ENCODE measurements around the gene CNGB1.
"Not testable (repeated sequence)": the region's sequence is repeated elsewhere in the genome, so short reads cannot be mapped to it uniquely, and the experiment has no call there.

DNA sequence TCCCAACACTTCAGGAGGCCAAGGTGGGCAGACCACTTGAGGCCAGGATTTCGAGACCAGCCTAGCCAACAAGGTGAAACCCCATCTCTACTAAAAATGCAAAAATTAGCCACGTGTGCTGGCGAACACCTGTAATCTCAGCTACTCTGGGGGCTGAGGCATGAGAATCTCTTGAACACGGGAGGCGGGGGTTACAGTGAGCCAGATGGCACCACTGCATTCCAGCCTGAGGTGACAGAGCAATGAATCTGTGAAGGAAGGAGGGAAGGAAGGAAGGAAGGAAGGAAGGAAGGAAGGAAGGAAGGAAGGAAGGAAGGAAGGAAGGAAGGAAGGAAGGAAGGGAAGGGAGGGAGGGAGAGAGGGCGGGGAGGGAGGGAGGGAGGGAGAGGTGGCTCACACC lies 124.0 kb downstream of the CNGB1 start:
- TF ChIP-seq, protein P1, sequence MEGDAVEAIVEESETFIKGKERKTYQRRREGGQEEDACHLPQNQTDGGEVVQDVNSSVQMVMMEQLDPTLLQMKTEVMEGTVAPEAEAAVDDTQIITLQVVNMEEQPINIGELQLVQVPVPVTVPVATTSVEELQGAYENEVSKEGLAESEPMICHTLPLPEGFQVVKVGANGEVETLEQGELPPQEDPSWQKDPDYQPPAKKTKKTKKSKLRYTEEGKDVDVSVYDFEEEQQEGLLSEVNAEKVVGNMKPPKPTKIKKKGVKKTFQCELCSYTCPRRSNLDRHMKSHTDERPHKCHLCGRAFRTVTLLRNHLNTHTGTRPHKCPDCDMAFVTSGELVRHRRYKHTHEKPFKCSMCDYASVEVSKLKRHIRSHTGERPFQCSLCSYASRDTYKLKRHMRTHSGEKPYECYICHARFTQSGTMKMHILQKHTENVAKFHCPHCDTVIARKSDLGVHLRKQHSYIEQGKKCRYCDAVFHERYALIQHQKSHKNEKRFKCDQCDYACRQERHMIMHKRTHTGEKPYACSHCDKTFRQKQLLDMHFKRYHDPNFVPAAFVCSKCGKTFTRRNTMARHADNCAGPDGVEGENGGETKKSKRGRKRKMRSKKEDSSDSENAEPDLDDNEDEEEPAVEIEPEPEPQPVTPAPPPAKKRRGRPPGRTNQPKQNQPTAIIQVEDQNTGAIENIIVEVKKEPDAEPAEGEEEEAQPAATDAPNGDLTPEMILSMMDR (IDR thresholded peaks at IDR 0.05): not testable (repeated sequence)
- not testable (repeated sequence) for TF ChIP-seq POLR2A (IDR thresholded peaks at IDR 0.05)

Data from prostate gland (tissue), 2 donors.